Common myeloid progenitor, CD34-positive (primary cell): Measurements from ENCODE around the gene TBCD.

Experiments used
- CTCF ChIA-PET: fragments of 350-600 bp; sonication (Branson Sonifier 250); formaldehyde crosslinking; loops from one replicate; lab custom pipeline; 2021; ENCODE audit warnings: antibody characterized with exemption; lab: Charles Lee
- POLR2A ChIA-PET: fragments of 350-600 bp; sonication (Branson Sonifier 250); formaldehyde crosslinking; loops from one replicate; lab custom pipeline; 2021; ENCODE audit warnings: antibody characterized with exemption; lab: Charles Lee
- DNase-seq, 3 donors: peaks; one replicate each; pipeline versions ENCODE4 v3.0.0 to v3.0.0-alpha.2; 2013
- H3K27ac ChIP-seq, 2 experiments: 1 replicate in 1 of 2; 2 replicates in 1 of 2; pipeline ENCODE4 v1.7.0; 2013; ENCODE audit warnings: inconsistent platforms in 2 of 2, low read length in 2 of 2, mild to moderate bottlenecking in 2 of 2, low read depth in 1 of 2, moderate library complexity in 1 of 2; ENCODE audit not compliant: severe bottlenecking in 2 of 2, insufficient read depth in 1 of 2, poor library complexity in 1 of 2
- H3K27me3 ChIP-seq, 5 experiments: replicated peaks in 2 of 5; 1 replicate in 3 of 5; 2 replicates in 2 of 5; pipeline versions ENCODE4 v1.6.1 to v1.7.0; 2013; ENCODE audit warnings: low read length in 4 of 5, mild to moderate bottlenecking in 2 of 5, moderate library complexity in 2 of 5, inconsistent platforms in 1 of 5; ENCODE audit not compliant: insufficient read depth in 5 of 5, control insufficient read depth in 4 of 5
- H3K36me3 ChIP-seq, 4 experiments: 1 replicate in 2 of 4; 2 replicates in 2 of 4; pipeline versions ENCODE4 v1.6.1 to v1.7.0; 2013; ENCODE audit warnings: low read length in 3 of 4, control low read depth in 1 of 4, mild to moderate bottlenecking in 1 of 4; ENCODE audit not compliant: control insufficient read depth in 4 of 4, insufficient read depth in 4 of 4
- H3K4me1 ChIP-seq, 4 experiments: 1 replicate in 3 of 4; 2 replicates in 1 of 4; pipeline versions ENCODE4 v1.6.1 to v1.7.1; 2013; ENCODE audit warnings: low read length in 3 of 4, mild to moderate bottlenecking in 3 of 4, control low read depth in 1 of 4, inconsistent platforms in 1 of 4, moderate library complexity in 1 of 4; ENCODE audit not compliant: control insufficient read depth in 4 of 4, insufficient read depth in 4 of 4; ENCODE audit errors: control extremely low read depth in 1 of 4
- H3K4me3 ChIP-seq, 7 experiments: 1 replicate in 4 of 7; 2 replicates in 3 of 7; pipeline versions ENCODE4 v1.5.1 to v1.7.0; 2013; ENCODE audit warnings: mild to moderate bottlenecking in 7 of 7, low read length in 6 of 7, moderate library complexity in 6 of 7, inconsistent platforms in 2 of 7, low read depth in 2 of 7, control low read depth in 1 of 7; ENCODE audit not compliant: insufficient read depth in 4 of 7, control insufficient read depth in 1 of 7; ENCODE audit errors: extremely low read depth in 1 of 7
- H3K9me3 ChIP-seq, 5 experiments: 1 replicate in 4 of 5; 2 replicates in 1 of 5; pipeline versions ENCODE4 v1.6.1 to v1.7.1; 2013; ENCODE audit warnings: low read length in 4 of 5, mild to moderate bottlenecking in 2 of 5, inconsistent platforms in 1 of 5, low read depth in 1 of 5, moderate library complexity in 1 of 5; ENCODE audit not compliant: control insufficient read depth in 4 of 5, insufficient read depth in 2 of 5; ENCODE audit errors: control extremely low read depth in 1 of 5
- WGBS: methylation state at CpG from one replicate; pipeline ENCODE4 v1.1.5; 2013; ENCODE audit not compliant: insufficient coverage; 5-methylcytosine and 5-hydroxymethylcytosine counted together

The TBCD gene

DNA sequence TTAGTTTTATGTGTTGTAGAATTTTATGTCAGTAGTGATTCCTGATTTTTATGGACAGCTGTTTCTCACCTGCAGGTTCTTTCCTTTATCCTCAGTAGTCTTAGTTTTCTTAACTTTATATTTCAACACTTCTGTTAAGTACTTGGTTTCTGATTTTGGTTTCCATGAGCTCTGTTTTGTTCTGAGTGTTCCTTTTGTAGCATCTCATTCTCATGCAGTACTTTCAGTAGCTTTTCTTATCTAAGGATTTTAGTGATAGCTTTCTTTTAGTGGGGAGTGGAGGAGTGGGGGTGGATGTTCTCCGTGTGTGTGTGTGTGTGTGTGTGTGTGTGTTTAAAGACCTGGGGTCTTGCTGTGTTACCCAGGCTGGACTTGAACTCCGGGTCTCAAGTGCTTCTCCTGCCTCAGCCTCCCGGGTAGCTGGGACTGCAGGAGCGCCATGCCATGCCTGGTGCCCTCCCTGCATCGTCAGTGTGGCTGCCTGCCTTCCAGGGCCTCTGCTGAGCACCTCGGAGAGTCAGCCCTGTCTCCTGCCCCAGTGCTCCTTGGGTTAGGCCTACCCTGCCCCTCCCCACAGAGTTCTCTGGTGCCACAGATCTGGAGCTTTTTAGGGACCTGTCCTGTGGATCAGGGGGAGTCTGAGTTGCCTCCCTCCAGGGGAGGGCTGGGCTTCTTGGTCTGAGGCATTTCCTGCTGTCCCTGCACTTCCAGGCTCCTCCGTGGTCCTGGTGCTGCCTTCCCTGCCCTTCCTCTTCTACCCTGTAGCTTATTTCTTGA, 92.2 kb downstream of the TBCD start:
- Histone ChIP-seq H3K27me3 (no peaks in the 10 kb centered on the region), H3K4me1 (peaks cover 0 to under 1% (median 0%) of the 10 kb centered on the region in 4 experiments), H3K4me3 (no peak overlapping the region), H3K9me3 (no peaks in the 10 kb centered on the region), H3K36me3 (peaks cover 0 to 9% (median 2%) of the 10 kb centered on the region in 4 experiments), H3K27ac (no peak overlapping the region)
- 100% methylated on average over 5 of the region's 7 CpGs for WGBS
- ChIA-PET CTCF (interaction anchor here (1.1 to 1.7 kb wide), 5 partner anchors 10 to 65 kb away, joined by 3 to 7 read pairs (median 3); no protein-coding TSS in a partner anchor), POLR2A (interaction anchor here (0.6 kb wide), 1 partner anchor 62 kb away, joined by 3 read pairs; no protein-coding TSS in a partner anchor)
- DNase-seq, result no peak

DNA sequence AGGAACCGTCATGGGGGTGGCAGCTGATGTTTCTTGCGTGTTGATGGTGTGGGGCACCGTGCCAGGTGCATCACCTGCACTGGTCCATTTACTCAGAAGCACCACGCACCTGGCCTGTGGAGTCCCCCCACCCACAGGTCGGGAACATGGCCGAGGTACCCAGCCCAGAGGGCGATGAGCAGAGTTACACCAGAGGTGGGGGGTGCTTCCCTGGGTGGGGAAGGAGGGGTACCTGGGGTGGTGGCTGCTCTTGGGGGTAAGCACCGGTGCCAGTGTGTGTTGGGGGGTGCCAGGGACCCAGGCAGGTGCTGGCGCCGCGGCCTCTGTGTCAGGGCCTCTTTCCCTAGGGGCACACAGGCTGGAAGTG, 92.9 kb downstream of the TBCD start:
- CTCF ChIA-PET, result interaction anchor here (1.2 to 1.3 kb wide), 2 partner anchors 27 to 66 kb away, joined by 3 read pairs; no protein-coding TSS in a partner anchor
- WGBS, result 97% methylated on average over 6 of the region's 11 CpGs

DNA sequence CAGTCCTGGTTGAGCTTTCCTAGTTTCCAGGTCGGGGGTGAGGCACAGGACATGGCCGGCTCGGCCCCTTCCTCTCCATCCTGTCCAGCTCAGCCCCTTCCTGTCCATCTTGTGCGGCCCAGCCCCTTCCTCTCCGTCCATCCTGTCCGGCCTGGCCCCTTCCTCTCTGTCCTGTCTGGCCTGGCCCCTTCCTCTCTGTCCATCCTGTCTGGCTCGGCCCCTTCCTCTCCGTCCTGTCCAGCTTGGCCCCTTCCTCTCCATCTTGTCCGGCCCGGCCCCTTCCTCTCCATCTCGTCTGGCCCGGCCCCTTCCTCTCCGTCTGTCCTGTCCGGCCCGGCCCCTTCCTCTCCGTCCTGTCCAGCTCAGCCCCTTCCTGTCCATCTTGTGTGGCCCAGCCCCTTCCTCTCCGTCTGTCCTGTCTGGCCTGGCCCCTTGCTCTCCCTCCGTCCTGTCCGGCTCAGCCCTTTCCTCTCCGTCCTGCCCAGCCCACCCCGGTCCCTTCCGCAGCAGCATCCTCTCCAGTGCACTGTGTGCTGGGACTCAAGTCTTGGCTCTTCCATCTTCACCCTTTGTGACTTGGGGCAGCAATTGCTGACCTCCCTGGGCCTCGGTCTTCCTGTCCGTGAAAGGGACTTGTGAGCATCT, 93.4 kb downstream of the TBCD start:
- Histone ChIP-seq H3K36me3 (peaks cover 0 to 9% (median 2%) of the 10 kb centered on the region in 4 experiments), H3K27me3 (no peaks in the 10 kb centered on the region), H3K27ac (no peak overlapping the region), H3K4me3 (no peak overlapping the region), H3K9me3 (no peaks in the 10 kb centered on the region), H3K4me1 (peaks cover 0 to 8% (median 6%) of the 10 kb centered on the region in 4 experiments)
- DNase-seq, result no peak
- POLR2A ChIA-PET, result interaction anchor here (0.6 kb wide), 1 partner anchor 61 kb away, joined by 3 read pairs; no protein-coding TSS in a partner anchor
- CTCF ChIA-PET, result interaction anchor here (1.2 kb wide), 1 partner anchor 66 kb away, joined by 3 read pairs; no protein-coding TSS in a partner anchor
- 90% methylated on average over 23 of the region's 24 CpGs for WGBS

More for the DNA sequence above, 92.9 kb downstream of the TBCD start:
- H3K9me3 ChIP-seq, result no peaks in the 10 kb centered on the region
- POLR2A ChIA-PET, result interaction anchor here (0.6 kb wide), 1 partner anchor 62 kb away, joined by 3 read pairs; no protein-coding TSS in a partner anchor
- DNase-seq, result no peak
- no peak overlapping the region for H3K27ac ChIP-seq
- peaks cover 0 to 9% (median 2%) of the 10 kb centered on the region in 4 experiments for H3K36me3 ChIP-seq
- peaks cover 0 to 7% (median 5%) of the 10 kb centered on the region in 4 experiments for H3K4me1 ChIP-seq
- H3K4me3 ChIP-seq, result no peak overlapping the region
- H3K27me3 ChIP-seq, result no peaks in the 10 kb centered on the region

DNA sequence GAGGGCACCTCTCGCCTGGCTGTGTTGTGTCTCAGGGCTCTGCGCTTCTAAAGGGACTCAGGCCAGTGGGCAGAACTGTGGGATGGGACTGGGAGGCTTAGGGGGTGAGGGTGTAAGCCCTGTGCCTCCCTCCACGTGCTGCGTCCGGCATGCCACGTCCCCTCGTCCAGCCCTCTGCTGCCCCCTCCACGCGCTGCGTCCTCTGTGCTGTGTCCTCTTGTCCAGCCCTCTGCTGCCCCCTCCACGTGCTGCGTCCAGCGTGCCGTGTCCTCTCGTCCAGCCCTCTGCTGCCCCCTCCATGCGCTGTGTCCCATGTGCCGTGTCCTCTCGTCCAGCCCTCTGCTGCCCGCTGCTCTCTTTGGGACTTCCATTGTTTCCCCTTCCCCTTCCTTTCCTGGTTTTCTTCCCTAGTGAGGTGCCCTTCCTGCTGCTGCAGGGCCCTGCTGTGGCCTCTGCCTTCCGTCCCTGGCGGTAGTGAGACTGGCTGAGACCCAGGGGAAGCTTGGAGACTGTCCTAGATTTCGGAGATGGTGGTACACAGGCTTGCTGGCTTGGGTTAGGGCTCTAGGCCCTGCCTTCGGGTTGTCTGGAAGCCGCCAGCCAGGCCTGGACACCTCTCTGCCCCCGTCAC, 94.3 kb downstream of the TBCD start:
- peaks cover 0 to 9% (median 2%) of the 10 kb centered on the region in 4 experiments for H3K36me3 ChIP-seq
- CTCF ChIA-PET, result no interaction called here
- H3K4me3 ChIP-seq, result no peak overlapping the region
- POLR2A ChIA-PET, result interaction anchor here (0.7 kb wide), 1 partner anchor 28 kb away, joined by 3 read pairs; no protein-coding TSS in a partner anchor
- H3K4me1 ChIP-seq, result peaks cover 0 to 8% (median 6%) of the 10 kb centered on the region in 4 experiments
- WGBS, result 90% methylated on average over 23 of the region's 25 CpGs
- H3K9me3 ChIP-seq, result no peaks in the 10 kb centered on the region
- no peak for DNase-seq
- no peaks in the 10 kb centered on the region for H3K27me3 ChIP-seq
- no peak overlapping the region for H3K27ac ChIP-seq

DNA sequence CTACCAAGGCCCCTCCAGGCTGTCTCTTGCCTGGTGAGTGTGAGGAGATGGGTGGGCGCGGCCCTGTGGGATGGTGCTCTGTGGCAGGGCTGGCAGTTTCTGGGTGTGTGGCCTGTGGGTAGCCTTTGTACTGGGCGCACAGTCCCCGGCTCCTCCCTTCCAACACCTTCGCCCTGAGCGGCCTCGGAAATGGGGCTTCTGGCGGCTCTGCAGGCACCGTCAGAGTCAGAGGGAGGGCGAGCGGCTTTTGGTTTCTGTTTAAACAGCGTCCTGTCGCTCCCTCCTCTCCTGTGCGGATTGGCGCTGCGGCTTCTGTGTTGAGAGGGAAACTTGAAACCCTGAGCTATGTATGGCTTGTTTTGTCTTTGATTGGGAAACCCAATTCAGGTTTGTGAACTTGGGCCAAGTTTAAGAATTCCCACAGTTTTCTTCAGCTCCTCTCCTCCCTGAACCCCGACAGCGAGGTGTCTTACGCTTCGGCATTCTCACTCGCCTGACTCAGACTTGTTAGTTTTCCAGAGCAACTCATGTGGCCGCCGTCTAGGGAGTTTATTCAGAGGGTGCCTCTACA, 96.2 kb downstream of the TBCD start:
- H3K4me3 ChIP-seq, result no peak overlapping the region

DNA sequence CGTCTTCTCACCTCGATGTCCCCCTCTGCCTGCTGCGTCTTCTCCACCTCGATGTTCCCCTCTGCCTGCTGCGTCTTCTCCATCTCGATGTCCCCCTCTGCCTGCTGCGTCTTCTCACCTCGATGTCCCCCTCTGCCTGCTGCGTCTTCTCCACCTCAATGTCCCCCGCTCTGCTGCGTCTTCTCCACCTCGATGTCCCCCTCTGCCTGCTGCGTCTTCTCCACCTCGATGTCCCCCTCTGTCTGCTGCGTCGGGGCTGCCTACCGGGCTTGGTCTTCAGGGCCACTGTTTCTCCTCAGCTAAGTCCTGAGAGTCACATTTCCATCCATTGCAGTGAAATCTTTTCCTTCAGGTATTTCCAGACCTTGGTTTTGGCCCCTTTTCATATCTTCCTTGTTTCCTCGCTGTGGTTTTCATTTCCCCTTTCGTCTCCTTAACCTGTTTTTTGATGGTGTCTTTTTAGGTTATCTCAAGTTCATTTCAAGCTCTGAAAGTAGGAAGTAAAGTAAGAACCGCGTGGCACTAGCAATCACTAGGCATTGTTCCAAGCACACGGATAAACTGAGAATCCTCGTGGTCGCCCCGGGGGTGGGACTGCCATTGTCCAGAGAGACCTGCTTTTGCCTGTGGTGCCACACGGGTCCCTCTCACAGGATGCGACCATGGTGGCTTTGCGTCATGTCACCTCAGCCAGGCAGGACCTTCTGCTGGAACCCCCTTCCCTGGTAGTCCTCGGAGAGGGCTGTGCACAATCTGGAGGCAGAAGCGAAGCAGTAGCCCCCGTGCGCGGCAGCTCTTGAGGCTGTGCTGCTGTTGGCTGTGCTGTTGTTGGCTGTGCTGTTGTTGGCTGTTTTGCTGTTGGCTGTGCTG, 97.4 kb downstream of the TBCD start:
- ChIA-PET CTCF (interaction anchor here (0.7 to 1.0 kb wide), 3 partner anchors 15 to 74 kb away, joined by 3 read pairs; no protein-coding TSS in a partner anchor), POLR2A (no interaction called here)
- H3K27me3 ChIP-seq, result no peaks in the 10 kb centered on the region
- WGBS, result 79% methylated on average over 27 of the region's 33 CpGs
- H3K4me3 ChIP-seq, result no peak overlapping the region
- no peaks in the 10 kb centered on the region for H3K9me3 ChIP-seq
- H3K27ac ChIP-seq, result no peak overlapping the region
- H3K4me1 ChIP-seq, result peaks cover 0 to 8% (median 6%) of the 10 kb centered on the region in 4 experiments
- peak in 2 of 3 donors; percentile 28 to 43 for DNase-seq
- peaks cover 0 to 9% (median 4%) of the 10 kb centered on the region in 4 experiments for H3K36me3 ChIP-seq

More for the DNA sequence above, 96.2 kb downstream of the TBCD start:
- Histone ChIP-seq H3K27ac (no peak overlapping the region), H3K36me3 (peaks cover 0 to 9% (median 2%) of the 10 kb centered on the region in 4 experiments), H3K4me1 (peaks cover 0 to 8% (median 6%) of the 10 kb centered on the region in 4 experiments), H3K27me3 (no peaks in the 10 kb centered on the region), H3K9me3 (no peaks in the 10 kb centered on the region)
- WGBS, result 93% methylated on average over 21 of the region's 23 CpGs
- DNase-seq, result peak in 2 of 3 donors; percentile 15
- ChIA-PET CTCF (interaction anchor here (0.6 to 1.2 kb wide), 2 partner anchors 37 to 66 kb away, joined by 3 read pairs; no protein-coding TSS in a partner anchor), POLR2A (no interaction called here)
